Measurements from ENCODE around the gene ZFP57.
"Not testable (repeated sequence)": the region's sequence is repeated elsewhere in the genome, so short reads cannot be mapped to it uniquely, and the experiment has no call there.

ZFP57 gene

GRCh38 chr6:29696147-29697125 lies 15.5 kb upstream of the ZFP57 start:
- no peak for DNase-seq (ENCODE audit: low read depth in 2 of 2)

- DNase-seq (ENCODE audit: low read depth in 2 of 2) = no peak
These were observed 13.7 kb upstream of the ZFP57 start for GRCh38 chr6:29694637-29695036.

- DNase-seq (ENCODE audit: low read depth in 2 of 2) = no peak
These were observed 4.9 kb upstream of the ZFP57 start for GRCh38 chr6:29685718-29686326.

GRCh38 chr6:29681811-29682210 lies 859 bp upstream of the ZFP57 start:
- DNase-seq (ENCODE audit: low read depth in 2 of 2) = no peak

GRCh38 chr6:29680416-29680815 lies 536 bp downstream of the ZFP57 start:
- DNase-seq (ENCODE audit: low read depth in 2 of 2) = no peak

- no peak for DNase-seq (ENCODE audit: low read depth in 2 of 2)
These were observed 990 bp downstream of the ZFP57 start for GRCh38 chr6:29679962-29680361.

GRCh38 chr6:29678114-29678513 lies 2.8 kb downstream of the ZFP57 start:
- DNase-seq (ENCODE audit: low read depth in 2 of 2) = no peak

GRCh38 chr6:29676981-29677601 lies 3.9 kb downstream of the ZFP57 start:
- no peak for DNase-seq (ENCODE audit: low read depth in 2 of 2)

- DNase-seq (ENCODE audit: low read depth in 2 of 2) = no peak
These were observed 5.4 kb downstream of the ZFP57 start for GRCh38 chr6:29675561-29675960.

GRCh38 chr6:29674008-29674407 lies 6.9 kb downstream of the ZFP57 start:
- no peak for DNase-seq (ENCODE audit: low read depth in 2 of 2)

GRCh38 chr6:29673161-29673560 lies 7.8 kb downstream of the ZFP57 start:
- no peak for DNase-seq (ENCODE audit: low read depth in 2 of 2)

GRCh38 chr6:29672116-29672515 lies 8.8 kb downstream of the ZFP57 start:
- not testable (repeated sequence) for DNase-seq (ENCODE audit: low read depth in 2 of 2)

- no peak for DNase-seq (ENCODE audit: low read depth in 2 of 2)
These were observed 9.9 kb downstream of the ZFP57 start for GRCh38 chr6:29671026-29671425.

- DNase-seq (ENCODE audit: low read depth in 2 of 2) = no peak
These were observed 13.8 kb downstream of the ZFP57 start for GRCh38 chr6:29667158-29667557.

- DNase-seq (ENCODE audit: low read depth in 2 of 2) = no peak
These were observed 14.2 kb downstream of the ZFP57 start for GRCh38 chr6:29666826-29667130.

- no peak for DNase-seq (ENCODE audit: low read depth in 2 of 2)
These were observed 14.8 kb downstream of the ZFP57 start for GRCh38 chr6:29665942-29666825.

- no peak for DNase-seq (ENCODE audit: low read depth in 2 of 2)
These were observed 17.5 kb downstream of the ZFP57 start for GRCh38 chr6:29663300-29664042.

- not testable (repeated sequence) for DNase-seq (ENCODE audit: low read depth in 2 of 2)
These were observed 19.3 kb downstream of the ZFP57 start for GRCh38 chr6:29661502-29662141.

GRCh38 chr6:29661071-29661470 lies 19.9 kb downstream of the ZFP57 start:
- DNase-seq (ENCODE audit: low read depth in 2 of 2) = no peak

GRCh38 chr6:29656798-29657197 lies 24.2 kb downstream of the ZFP57 start, which contains the start of gene MOG:
TSS of gene MOG (plus strand) at chr6:29657092. CDS start at chr6:29657210, 118 bp downstream.
- DNase-seq (ENCODE audit: low read depth in 2 of 2) = no peak

Measured in stimulated activated CD4-positive, alpha-beta T cell treated with anti-CD3 and anti-CD28 coated beads, Interleukin-15, amount 100 ng/mL, for 48 hours (primary cell).